COLO668 (cell line): ENCODE data around the gene PIGBOS1.
"Not testable (repeated sequence)": the region's sequence is repeated elsewhere in the genome, so short reads cannot be mapped to it uniquely, and the experiment has no call there.

ENCODE experiments used
- DNase-seq: peaks from one replicate; lab custom pipeline; 2025; ENCODE audit not compliant: unreplicated experiment; lab: John Stamatoyannopoulos, UW

Gene PIGBOS1

GRCh38 chr15:55318588-55319494 is at the start of gene PIGBOS1, which contains the start of gene PIGB:
TSS of gene PIGBOS1 (minus strand) at chr15:55319123. CDS start at chr15:55317792, 1,331 bp downstream.
TSS of gene PIGB (plus strand) at chr15:55319222. CDS start at chr15:55319251, 29 bp downstream.
- DNase-seq, result peak; percentile 83

- DNase-seq, result no peak
Measured at GRCh38 chr15:55366981-55367380, 48.1 kb upstream of the PIGBOS1 start.

- no peak for DNase-seq
Measured at GRCh38 chr15:55362641-55363040, 43.7 kb upstream of the PIGBOS1 start.

GRCh38 chr15:55361048-55361447 is 42.1 kb upstream of the PIGBOS1 start:
- DNase-seq, result no peak

GRCh38 chr15:55360256-55360655 is 41.3 kb upstream of the PIGBOS1 start:
- DNase-seq, result no peak

GRCh38 chr15:55358471-55358870 is 39.5 kb upstream of the PIGBOS1 start:
- DNase-seq, result no peak

- no peak for DNase-seq
Measured at GRCh38 chr15:55357774-55358173, 38.9 kb upstream of the PIGBOS1 start.

GRCh38 chr15:55356985-55357585 is 38.2 kb upstream of the PIGBOS1 start:
- DNase-seq, result no peak

GRCh38 chr15:55353025-55353424 is 34.1 kb upstream of the PIGBOS1 start:
- no peak for DNase-seq

- DNase-seq, result no peak
Measured at GRCh38 chr15:55349282-55349681, 30.4 kb upstream of the PIGBOS1 start.

- DNase-seq, result no peak
Measured at GRCh38 chr15:55348281-55348778, 29.4 kb upstream of the PIGBOS1 start.

GRCh38 chr15:55344206-55344605 is 25.3 kb upstream of the PIGBOS1 start:
- DNase-seq, result no peak

- no peak for DNase-seq
Measured at GRCh38 chr15:55343168-55343567, 24.2 kb upstream of the PIGBOS1 start.

- DNase-seq, result no peak
Measured at GRCh38 chr15:55337160-55337559, 18.2 kb upstream of the PIGBOS1 start.

GRCh38 chr15:55334997-55335396 is 16.1 kb upstream of the PIGBOS1 start:
- DNase-seq, result no peak

GRCh38 chr15:55334371-55334770 is 15.4 kb upstream of the PIGBOS1 start:
- DNase-seq, result no peak

GRCh38 chr15:55327387-55327786 is 8.5 kb upstream of the PIGBOS1 start:
- DNase-seq, result no peak

- DNase-seq, result no peak
Measured at GRCh38 chr15:55322467-55322866, 3.5 kb upstream of the PIGBOS1 start.

- DNase-seq, result no peak
Measured at GRCh38 chr15:55320963-55321362, 2.0 kb upstream of the PIGBOS1 start.

- DNase-seq, result no peak
Measured at GRCh38 chr15:55320238-55320550, 1.3 kb upstream of the PIGBOS1 start.

- no peak for DNase-seq
Measured at GRCh38 chr15:55319537-55320237, 764 bp upstream of the PIGBOS1 start.

GRCh38 chr15:55302801-55303200 is 16.1 kb downstream of the PIGBOS1 start:
- not testable (repeated sequence) for DNase-seq
